Spleen (tissue), 11 donors: ENCODE measurements around the gene PPP1R2B. TPM values are rescaled to one million over a fixed set of nuclear protein-coding genes. Genes with fewer than 3 reads are reported as not detected.
"Not testable (repeated sequence)": the region's sequence is repeated elsewhere in the genome, so short reads cannot be mapped to it uniquely, and the experiment has no call there.

Experiments
- DNase-seq: peaks from one replicate; pipeline ENCODE4 v3.0.0-alpha.2; 2020
- H3K27ac ChIP-seq, 8 donors: fragments of 200-600 bp; sonication (generic) in 7 of 8; 1 replicate in 4 of 8; 2 replicates in 4 of 8; pipeline versions ENCODE4 v1.5.0 to v1.8.0; 2016 to 2021; ENCODE audit warnings: inconsistent platforms in 4 of 8, mild to moderate bottlenecking in 4 of 8, moderate library complexity in 1 of 8
- H3K27me3 ChIP-seq, 7 donors: fragments of 200-600 bp; sonication (generic) in 6 of 7; replicated peaks in 1 of 7; 1 replicate in 4 of 7; 2 replicates in 3 of 7; pipeline versions ENCODE4 v1.5.0 to v1.8.0; 2016 to 2021; ENCODE audit warnings: inconsistent platforms in 3 of 7, mild to moderate bottlenecking in 1 of 7
- H3K36me3 ChIP-seq, 6 donors: fragments of 200-600 bp; sonication (generic) in 5 of 6; 1 replicate in 4 of 6; 2 replicates in 2 of 6; pipeline versions ENCODE4 v1.5.0 to v1.8.0; 2016 to 2021; ENCODE audit warnings: inconsistent platforms in 2 of 6
- H3K4me1 ChIP-seq, 6 donors: fragments of 200-600 bp; sonication (generic) in 5 of 6; 1 replicate in 3 of 6; 2 replicates in 3 of 6; pipeline versions ENCODE4 v1.5.0 to v1.8.0; 2016 to 2021; ENCODE audit warnings: inconsistent platforms in 3 of 6
- H3K4me3 ChIP-seq, 8 donors: fragments of 200-600 bp; sonication (generic) in 7 of 8; 1 replicate in 4 of 8; 2 replicates in 4 of 8; pipeline versions ENCODE4 v1.5.0 to v1.8.0; 2016 to 2021; ENCODE audit warnings: inconsistent platforms in 4 of 8, mild to moderate bottlenecking in 4 of 8, moderate library complexity in 2 of 8
- H3K9me3 ChIP-seq, 8 donors: fragments of 200-600 bp; sonication (generic) in 7 of 8; 1 replicate in 4 of 8; 2 replicates in 4 of 8; pipeline versions ENCODE4 v1.5.0 to v1.8.0; 2016 to 2021; ENCODE audit warnings: inconsistent platforms in 4 of 8
- POLR2A ChIP-seq, 3 donors: fragments of 450-650 bp; IDR thresholded peaks; one replicate each; pipeline ENCODE4 v1.5.1; 2017; ENCODE audit warnings: antibody characterized with exemption in 3 of 3, mild to moderate bottlenecking in 1 of 3
- POLR2AphosphoS5 ChIP-seq, 3 donors: sonication (generic); formaldehyde crosslinking; IDR thresholded peaks; one replicate each; pipeline ENCODE4 v1.5.1; 2017; ENCODE audit warnings: antibody characterized with exemption in 3 of 3
- WGBS, 5 donors: extraction: QIAGEN DNeasy Blood & Tissue Kit in 3 of 5; methylation state at CpG; one replicate each; pipeline versions ENCODE4 v1.1.5 to v1.1.7; 2013 to 2018; 5-methylcytosine and 5-hydroxymethylcytosine counted together
- intact Hi-C: fragments of 100-400 bp; cut with DNase I; formaldehyde crosslinking; loops from one replicate; pipeline ENCODE4 v1.15.0; 2023; ENCODE audit warnings: low total_unique reads
- polyA plus RNA-seq, 3 donors: library from polyadenylated mRNA; stranded (reverse); fragments of 200-250 nt; gene quantifications; one replicate each; pipeline ENCODE4 v1.2.1, GENCODE V29; 2013
- total RNA-seq, 7 donors: library from RNA; depleted of rRNA in 3 of 7; stranded (reverse); fragments of >200 nt in 3 of 7; fragmentation: NEBNext Ultra II Directional in 4 of 7; extraction: Animal tissue kit (Norgen Biotek cat#: 25700) in 4 of 7; gene quantifications; one replicate each; pipeline versions ENCODE4 v1.1.0 to v1.2.1, GENCODE V29; 2016 to 2021
- TF ChIP-seq, protein P1 (sequence below), 11 experiments: fragments of 200-600 bp in 7 of 11; fragments of 450-650 bp in 4 of 11; sonication (generic) in 4 of 11; IDR thresholded peaks in 8 of 11; conservative IDR thresholded peaks in 3 of 11; 1 replicate in 7 of 11; 2 replicates in 4 of 11; pipeline versions ENCODE4 v1.4.0 to v1.8.0; 2016 to 2021; ENCODE audit warnings: antibody characterized with exemption in 11 of 11, inconsistent platforms in 4 of 11, mild to moderate bottlenecking in 1 of 11
- donor health status: healthy with polysubstance abuse.
- donor health status: DM: no; HTN: no; CAD: no; lungs with moderate emphysema.
- donor health status: DM: no; HTN: no; CAD: no.
- donor health status: Bipolar disorder and iron deficiency.
- donor health status: healthy.
- donor health status: DM: no; HTN: no; CAD: no.
- donor health status: DM: yes; HTN: yes; CAD: no.

PPP1R2B gene
- total and polyA plus RNA-seq, 10 donors, result 0.03 to 0.04 TPM; not detected in 8

- TF ChIP-seq, protein P1, sequence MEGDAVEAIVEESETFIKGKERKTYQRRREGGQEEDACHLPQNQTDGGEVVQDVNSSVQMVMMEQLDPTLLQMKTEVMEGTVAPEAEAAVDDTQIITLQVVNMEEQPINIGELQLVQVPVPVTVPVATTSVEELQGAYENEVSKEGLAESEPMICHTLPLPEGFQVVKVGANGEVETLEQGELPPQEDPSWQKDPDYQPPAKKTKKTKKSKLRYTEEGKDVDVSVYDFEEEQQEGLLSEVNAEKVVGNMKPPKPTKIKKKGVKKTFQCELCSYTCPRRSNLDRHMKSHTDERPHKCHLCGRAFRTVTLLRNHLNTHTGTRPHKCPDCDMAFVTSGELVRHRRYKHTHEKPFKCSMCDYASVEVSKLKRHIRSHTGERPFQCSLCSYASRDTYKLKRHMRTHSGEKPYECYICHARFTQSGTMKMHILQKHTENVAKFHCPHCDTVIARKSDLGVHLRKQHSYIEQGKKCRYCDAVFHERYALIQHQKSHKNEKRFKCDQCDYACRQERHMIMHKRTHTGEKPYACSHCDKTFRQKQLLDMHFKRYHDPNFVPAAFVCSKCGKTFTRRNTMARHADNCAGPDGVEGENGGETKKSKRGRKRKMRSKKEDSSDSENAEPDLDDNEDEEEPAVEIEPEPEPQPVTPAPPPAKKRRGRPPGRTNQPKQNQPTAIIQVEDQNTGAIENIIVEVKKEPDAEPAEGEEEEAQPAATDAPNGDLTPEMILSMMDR (IDR thresholded peaks at IDR 0.05 in 8 of 11, conservative IDR thresholded peaks at IDR 0.05 in 3 of 11), result no peak
- TF ChIP-seq POLR2AphosphoS5 (IDR thresholded peaks at IDR 0.05) (no peak), POLR2A (IDR thresholded peaks at IDR 0.05) (no peak)
- Histone ChIP-seq H3K4me3 (no peak overlapping the region), H3K36me3 (no peaks in the 10 kb centered on the region), H3K9me3 (no peaks in the 10 kb centered on the region), H3K4me1 (no peaks in the 10 kb centered on the region), H3K27me3 (no peaks in the 10 kb centered on the region), H3K27ac (no peak overlapping the region)
- intact Hi-C loops, result no loop called here
- DNase-seq, result no peak
Measured at GRCh38 chr5:156841737-156842136, 8.4 kb upstream of the PPP1R2B start.

GRCh38 chr5:156846914-156847313 is 3.2 kb upstream of the PPP1R2B start:
- TF ChIP-seq, protein P1 (IDR thresholded peaks at IDR 0.05 in 8 of 11, conservative IDR thresholded peaks at IDR 0.05 in 3 of 11), result no peak
- TF ChIP-seq POLR2AphosphoS5 (IDR thresholded peaks at IDR 0.05) (no peak), POLR2A (IDR thresholded peaks at IDR 0.05) (no peak)
- DNase-seq, result no peak
- peaks cover 0 to 34% (median 11%) of the 10 kb centered on the region in 8 donors for H3K9me3 ChIP-seq
- H3K4me3 ChIP-seq, result no peak overlapping the region
- peaks cover 0 to 36% (median 5%) of the 10 kb centered on the region in 7 donors for H3K27me3 ChIP-seq
- intact Hi-C loops, result no loop called here
- H3K4me1 ChIP-seq, result no peaks in the 10 kb centered on the region
- no peak overlapping the region for H3K27ac ChIP-seq
- H3K36me3 ChIP-seq, result no peaks in the 10 kb centered on the region
- WGBS, 5 donors, result 87 to 93% (median 89%) methylated on average over 2 of the region's 2 CpGs

GRCh38 chr5:156848447-156848846 is 1.6 kb upstream of the PPP1R2B start:
- H3K27me3 ChIP-seq, result peaks cover 0 to 36% (median 5%) of the 10 kb centered on the region in 7 donors
- DNase-seq, intact Hi-C loops, H3K4me1 ChIP-seq, H3K36me3 ChIP-seq, H3K4me3 ChIP-seq, H3K27ac ChIP-seq: not testable (repeated sequence)
- 82 to 92% (median 91%) methylated on average over 1 of the region's 1 CpG for WGBS, 5 donors
- peaks cover 0 to 34% (median 11%) of the 10 kb centered on the region in 8 donors for H3K9me3 ChIP-seq

DNA sequence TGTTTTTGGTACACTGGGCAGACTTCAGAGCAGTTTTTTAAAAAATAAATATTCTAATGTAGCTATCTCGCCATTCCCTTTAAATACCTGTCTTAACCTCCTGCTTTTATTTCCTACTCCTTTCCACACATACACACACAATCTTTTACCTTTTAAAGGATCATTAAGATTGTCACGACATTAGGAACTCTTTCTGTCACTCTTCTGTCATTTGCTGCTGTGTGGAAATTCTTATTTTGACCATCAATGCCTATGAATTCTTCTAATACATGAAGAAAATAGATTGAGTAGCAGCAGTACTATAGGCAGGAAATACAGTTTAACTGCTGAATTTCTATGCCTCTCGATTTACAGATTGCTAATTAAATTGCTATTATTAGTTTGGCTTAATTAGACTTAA is 1.8 kb downstream of the PPP1R2B start:
- WGBS, 5 donors, result 77 to 89% (median 84%) methylated on average over 3 of the region's 3 CpGs
- Histone ChIP-seq H3K27ac (no peak overlapping the region), H3K36me3 (no peaks in the 10 kb centered on the region), H3K9me3 (peaks cover 0 to 66% (median 38%) of the 10 kb centered on the region in 8 donors), H3K27me3 (peaks cover 0 to 36% (median 5%) of the 10 kb centered on the region in 7 donors), H3K4me3 (no peak overlapping the region), H3K4me1 (no peaks in the 10 kb centered on the region)
- DNase-seq, result no peak
- intact Hi-C loops, result no loop called here
- TF ChIP-seq POLR2AphosphoS5 (IDR thresholded peaks at IDR 0.05) (no peak), POLR2A (IDR thresholded peaks at IDR 0.05) (no peak)
- TF ChIP-seq, protein P1 (IDR thresholded peaks at IDR 0.05 in 8 of 11, conservative IDR thresholded peaks at IDR 0.05 in 3 of 11), result no peak

- H3K4me1 ChIP-seq, H3K4me3 ChIP-seq, intact Hi-C loops, H3K27ac ChIP-seq, H3K36me3 ChIP-seq, DNase-seq: not testable (repeated sequence)
- H3K27me3 ChIP-seq, result peaks cover 0 to 28% (median 5%) of the 10 kb centered on the region in 7 donors
- 57 to 72% (median 67%) methylated on average over 2 of the region's 2 CpGs for WGBS, 5 donors
- peaks cover 0 to 57% (median 38%) of the 10 kb centered on the region in 8 donors for H3K9me3 ChIP-seq
Measured at GRCh38 chr5:156853055-156853454, 3.0 kb downstream of the PPP1R2B start.
